Ovary (tissue), 9 donors: ENCODE measurements around the gene NOL4. TPM values are rescaled to one million over a fixed set of nuclear protein-coding genes. Genes with fewer than 3 reads are reported as not detected.
"Not testable (repeated sequence)": the region's sequence is repeated elsewhere in the genome, so short reads cannot be mapped to it uniquely, and the experiment has no call there.

Experiments used
- DNase-seq, 5 donors: peaks; one replicate each; pipeline ENCODE4 v3.0.0-alpha.2; 2019 to 2020
- H3K27ac ChIP-seq, 2 donors: fragments of 200-600 bp; one replicate each; pipeline versions ENCODE4 v1.5.1 to v1.8.0; 2019 to 2022
- H3K27me3 ChIP-seq: fragments of 200-600 bp; one replicate; pipeline ENCODE4 v1.8.0; 2022
- H3K36me3 ChIP-seq: fragments of 200-600 bp; sonication (generic); one replicate; pipeline ENCODE4 v1.5.1; 2019
- H3K4me1 ChIP-seq: one replicate; pipeline ENCODE4 v1.8.1; 2013; ENCODE audit warnings: mild to moderate bottlenecking, moderate library complexity; ENCODE audit not compliant: insufficient read depth
- H3K4me3 ChIP-seq: fragments of 200-600 bp; sonication (generic); one replicate; pipeline ENCODE4 v1.5.1; 2017
- H3K9me3 ChIP-seq, 2 donors: fragments of 200-600 bp in 1 of 2; sonication (generic) in 1 of 2; one replicate each; pipeline versions ENCODE4 v1.5.1 to v1.8.1; 2013 to 2019; ENCODE audit warnings: mild to moderate bottlenecking in 1 of 2, moderate library complexity in 1 of 2
- EP300 ChIP-seq: sonication (generic); formaldehyde crosslinking; IDR thresholded peaks from one replicate; pipeline ENCODE4 v1.6.1; 2017; ENCODE audit warnings: antibody characterized with exemption
- POLR2A ChIP-seq: fragments of 450-650 bp; IDR thresholded peaks from one replicate; pipeline ENCODE4 v1.6.1; 2017; ENCODE audit warnings: antibody characterized with exemption, mild to moderate bottlenecking, moderate library complexity
- WGBS, 3 donors: extraction: QIAGEN DNeasy Blood & Tissue Kit in 1 of 3; methylation state at CpG; one replicate each; pipeline versions ENCODE4 v1.1.5 to v1.1.7; 2013 to 2017; 5-methylcytosine and 5-hydroxymethylcytosine counted together
- intact Hi-C, 4 donors: fragments of 100-400 bp; cut with DNase I; formaldehyde crosslinking; loops; one replicate each; pipeline versions ENCODE4 v1.11.0 to v1.15.1; 2022 to 2023
- polyA plus RNA-seq, 2 donors: library from polyadenylated mRNA; stranded (reverse); fragments of 200-250 nt in 1 of 2; fragments of 350-450 nt in 1 of 2; fragmentation: Illumina TruSeq in 1 of 2; extraction: RNeasy Lipid Tissue Mini Kit (QIAGEN cat#74804) in 1 of 2; gene quantifications; one replicate each; pipeline ENCODE4 v1.2.3, GENCODE V29; 2013 to 2014
- total RNA-seq, 7 donors: library from RNA; depleted of rRNA in 2 of 7; stranded (reverse); fragments of >200 nt in 2 of 7; fragmentation: NEBNext Ultra II Directional in 3 of 7; extraction: Animal tissue kit (Norgen Biotek cat#: 25700) in 3 of 7; gene quantifications; one replicate each; pipeline versions ENCODE4 v1.1.0 to v1.2.4, GENCODE V29; 2016 to 2023
- TF ChIP-seq, protein P1 (sequence below), 3 donors: fragments of 450-650 bp in 2 of 3; fragments of 200-600 bp in 1 of 3; IDR thresholded peaks; one replicate each; pipeline versions ENCODE4 v1.5.1 to v1.8.0; 2016 to 2022; ENCODE audit warnings: antibody characterized with exemption in 3 of 3, mild to moderate bottlenecking in 1 of 3
- donor health status: DM: no; HTN: no; CAD: no; lungs with moderate emphysema.
- donor health status: DM: no; HTN: no; CAD: no.
- donor health status: Bipolar disorder and iron deficiency.
- donor health status: DM: yes; HTN: yes; CAD: no.
- donor health status: DM: no; HTN: no; CAD: no.
- donor health status: DM: yes; HTN: yes; CAD: no.

Gene NOL4
- total and polyA plus RNA-seq, 9 donors = 0.08 to 0.34 TPM; not detected in 7

GRCh38 chr18:34251919-34252318 lies 27.2 kb upstream of the NOL4 start:
- 32 to 36% (median 34%) methylated on average over 2 of the region's 2 CpGs for WGBS, 3 donors
- Histone ChIP-seq H3K36me3 (no peaks in the 10 kb centered on the region), H3K4me1 (no peaks in the 10 kb centered on the region), H3K27me3 (no peaks in the 10 kb centered on the region), H3K27ac (no peak overlapping the region), H3K4me3 (no peak overlapping the region), H3K9me3 (no peaks in the 10 kb centered on the region)
- intact Hi-C loops = no loop called here
- no peak for DNase-seq
- no peak for TF ChIP-seq POLR2A
- TF ChIP-seq, protein P1, sequence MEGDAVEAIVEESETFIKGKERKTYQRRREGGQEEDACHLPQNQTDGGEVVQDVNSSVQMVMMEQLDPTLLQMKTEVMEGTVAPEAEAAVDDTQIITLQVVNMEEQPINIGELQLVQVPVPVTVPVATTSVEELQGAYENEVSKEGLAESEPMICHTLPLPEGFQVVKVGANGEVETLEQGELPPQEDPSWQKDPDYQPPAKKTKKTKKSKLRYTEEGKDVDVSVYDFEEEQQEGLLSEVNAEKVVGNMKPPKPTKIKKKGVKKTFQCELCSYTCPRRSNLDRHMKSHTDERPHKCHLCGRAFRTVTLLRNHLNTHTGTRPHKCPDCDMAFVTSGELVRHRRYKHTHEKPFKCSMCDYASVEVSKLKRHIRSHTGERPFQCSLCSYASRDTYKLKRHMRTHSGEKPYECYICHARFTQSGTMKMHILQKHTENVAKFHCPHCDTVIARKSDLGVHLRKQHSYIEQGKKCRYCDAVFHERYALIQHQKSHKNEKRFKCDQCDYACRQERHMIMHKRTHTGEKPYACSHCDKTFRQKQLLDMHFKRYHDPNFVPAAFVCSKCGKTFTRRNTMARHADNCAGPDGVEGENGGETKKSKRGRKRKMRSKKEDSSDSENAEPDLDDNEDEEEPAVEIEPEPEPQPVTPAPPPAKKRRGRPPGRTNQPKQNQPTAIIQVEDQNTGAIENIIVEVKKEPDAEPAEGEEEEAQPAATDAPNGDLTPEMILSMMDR (IDR thresholded peaks at IDR 0.05) = no peak
- no peak for TF ChIP-seq EP300

DNA sequence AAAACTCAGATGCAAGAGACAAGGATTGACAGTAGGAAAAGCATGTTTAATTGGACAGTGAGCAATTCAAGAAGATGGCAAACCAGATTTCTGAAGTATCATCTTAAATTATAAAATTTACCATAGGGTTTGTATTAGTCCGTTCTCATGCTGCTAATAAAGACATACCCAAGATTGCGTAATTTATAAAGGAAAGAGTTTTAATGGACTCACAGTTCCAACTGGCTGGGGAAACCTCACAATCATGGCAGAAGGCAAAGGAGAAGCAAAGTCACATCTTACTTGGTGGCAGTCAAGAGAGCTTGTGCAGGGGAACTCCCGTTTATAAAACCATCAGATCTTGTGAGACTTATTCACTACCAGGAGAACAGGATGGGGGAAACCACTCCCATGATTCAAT lies 24.0 kb upstream of the NOL4 start:
- Histone ChIP-seq H3K4me3 (no peak overlapping the region), H3K36me3 (no peaks in the 10 kb centered on the region), H3K9me3 (no peaks in the 10 kb centered on the region), H3K27ac (no peak overlapping the region), H3K27me3 (no peaks in the 10 kb centered on the region), H3K4me1 (no peaks in the 10 kb centered on the region)
- TF ChIP-seq, protein P1 (IDR thresholded peaks at IDR 0.05) = no peak
- DNase-seq = no peak
- intact Hi-C loops = no loop called here
- 82 to 88% (median 87%) methylated on average over 3 of the region's 3 CpGs for WGBS, 3 donors

- intact Hi-C loops = no loop called here
- 70 to 72% (median 70%) methylated on average over 2 of the region's 2 CpGs for WGBS, 3 donors
- no peaks in the 10 kb centered on the region for H3K27me3 ChIP-seq
- H3K9me3 ChIP-seq = no peaks in the 10 kb centered on the region
- H3K4me1 ChIP-seq = no peaks in the 10 kb centered on the region
- DNase-seq = no peak
- TF ChIP-seq, protein P1 (IDR thresholded peaks at IDR 0.05) = no peak
- TF ChIP-seq POLR2A = no peak
- TF ChIP-seq EP300 = no peak
- no peaks in the 10 kb centered on the region for H3K36me3 ChIP-seq
- no peak overlapping the region for H3K4me3 ChIP-seq
- no peak overlapping the region for H3K27ac ChIP-seq
These were observed 18.0 kb upstream of the NOL4 start for GRCh38 chr18:34242739-34243138.

DNA sequence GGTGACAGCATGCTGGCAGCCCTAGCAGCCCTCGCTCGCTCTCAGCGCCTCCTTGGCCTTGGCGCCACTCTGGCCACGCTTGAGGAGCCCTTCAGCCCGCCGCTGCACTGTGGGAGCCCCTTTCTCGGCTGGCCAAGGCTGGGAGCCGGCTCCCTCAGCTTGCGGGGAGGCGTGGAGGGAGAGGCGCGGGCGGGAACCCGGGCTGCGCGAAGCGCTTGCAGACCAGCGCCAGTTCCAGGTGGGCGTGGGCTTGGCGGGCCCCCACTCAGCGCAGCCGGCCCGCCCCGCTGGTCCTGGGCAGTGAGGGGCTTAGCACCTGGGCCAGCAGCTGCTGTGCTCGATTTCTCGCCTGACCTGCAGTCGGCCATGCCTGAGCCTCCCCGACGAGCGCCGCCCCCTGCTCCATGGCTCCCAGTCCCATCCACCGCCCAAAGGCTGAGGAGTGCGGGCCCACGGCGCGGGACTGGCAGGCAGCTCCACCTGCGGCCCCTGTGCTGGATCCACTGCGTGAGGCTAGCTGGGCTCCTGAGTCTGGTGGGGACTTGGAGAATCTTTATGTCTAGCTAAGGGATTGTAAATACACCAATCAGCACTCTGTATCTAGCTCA lies 9.2 kb upstream of the NOL4 start:
- H3K9me3 ChIP-seq, H3K27ac ChIP-seq, H3K27me3 ChIP-seq, intact Hi-C loops, DNase-seq, H3K4me3 ChIP-seq, H3K36me3 ChIP-seq, H3K4me1 ChIP-seq: not testable (repeated sequence)
- WGBS, 3 donors = 95 to 96% (median 95%) methylated on average over 36 to 39 of the region's 39 CpGs

DNA sequence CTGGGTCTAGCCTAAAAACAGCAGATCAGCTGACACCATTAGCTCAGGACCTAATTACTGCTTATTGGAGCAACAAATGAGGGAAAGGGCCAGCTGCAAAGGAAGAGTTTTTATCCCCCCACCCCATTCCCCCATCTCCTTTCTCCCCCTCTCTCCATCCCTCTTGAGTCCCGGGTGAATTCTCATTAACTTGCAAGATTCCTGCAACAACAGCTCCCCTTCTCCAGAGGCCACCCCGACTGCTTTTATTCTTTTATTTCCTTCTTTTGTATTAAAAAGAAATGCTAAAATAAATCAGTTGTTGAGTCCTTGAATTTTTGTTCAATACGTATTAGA lies 473 bp upstream of the NOL4 start:
- 3 to 7% (median 4%) methylated on average over 3 of the region's 3 CpGs for WGBS, 3 donors
- Histone ChIP-seq H3K4me3 (peak overlapping the region; percentile 29), H3K9me3 (no peaks in the 10 kb centered on the region), H3K4me1 (peaks cover 10% of the 10 kb centered on the region), H3K36me3 (no peaks in the 10 kb centered on the region), H3K27me3 (no peaks in the 10 kb centered on the region), H3K27ac (no peak overlapping the region)
- intact Hi-C loops = no loop called here
- DNase-seq = no peak
- no peak for TF ChIP-seq POLR2A
- TF ChIP-seq EP300 = no peak
- TF ChIP-seq, protein P1 (IDR thresholded peaks at IDR 0.05) = no peak
